GM18951 (cell line): ENCODE data around the gene CYP11A1.

ENCODE experiments used
- POLR2A ChIP-seq: IDR thresholded peaks from 4 replicates; pipeline ENCODE4 v1.6.1; 2011; ENCODE audit warnings: mild to moderate bottlenecking; ENCODE audit not compliant: insufficient read length, insufficient read depth; ENCODE audit errors: extremely low read depth
- in situ Hi-C: fragments of 300-500 bp; cut with MboI; formaldehyde crosslinking; loops from one replicate; pipeline ENCODE4 v1.12.0; 2022; ENCODE audit warnings: low sequenced_read_pairs, mixed read lengths, inconsistent platforms; ENCODE audit not compliant: unreplicated experiment

CYP11A1 gene

GRCh38 chr15:74406992-74407705, 39.7 kb upstream of the CYP11A1 start:
- in situ Hi-C loops = no loop called here
- TF ChIP-seq POLR2A = peak; percentile 35

DNA sequence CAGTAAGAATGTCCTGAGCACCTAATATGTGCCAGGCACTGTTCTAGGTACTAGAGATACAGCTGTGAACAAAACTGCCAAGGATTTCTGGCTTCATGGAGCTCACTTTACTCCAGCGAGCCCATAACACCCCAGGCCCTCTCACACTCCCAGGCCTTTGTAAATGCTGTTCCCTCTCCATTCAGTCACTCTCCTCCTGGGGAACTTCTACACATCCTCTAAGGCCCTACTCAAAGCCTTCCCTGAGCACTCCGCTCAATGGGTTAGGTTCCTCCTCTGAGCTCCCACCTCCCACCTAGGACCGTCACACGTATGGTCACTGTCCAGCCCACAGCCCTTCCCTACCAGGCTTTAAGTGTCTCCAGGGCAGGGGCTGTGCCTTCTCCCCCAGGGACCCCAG, 39.1 kb upstream of the CYP11A1 start:
- in situ Hi-C loops = no loop called here
- no peak for TF ChIP-seq POLR2A

DNA sequence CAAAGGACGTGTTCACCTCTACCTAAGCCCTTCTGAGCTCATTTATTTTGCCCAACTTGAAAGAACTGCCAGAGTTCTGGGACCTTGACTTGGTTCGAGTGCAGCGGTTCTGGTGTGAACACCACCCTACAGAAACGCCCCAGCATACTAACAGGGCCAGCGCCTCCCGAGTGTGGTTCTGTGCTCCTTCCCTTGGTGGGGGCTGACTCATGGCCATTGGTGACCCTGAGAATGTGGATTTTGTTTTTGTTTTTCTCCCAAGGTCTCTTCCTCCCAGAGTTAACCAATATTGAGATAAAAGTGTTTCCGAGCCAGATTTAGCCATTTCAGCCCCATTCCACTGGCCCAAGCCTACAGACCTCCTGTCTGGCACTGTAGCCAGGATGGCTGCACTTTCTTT, 38.4 kb upstream of the CYP11A1 start:
- in situ Hi-C loops = no loop called here
- TF ChIP-seq POLR2A = no peak

GRCh38 chr15:74403991-74404563, 36.6 kb upstream of the CYP11A1 start:
- in situ Hi-C loops = no loop called here
- TF ChIP-seq POLR2A = no peak

- TF ChIP-seq POLR2A = no peak
- in situ Hi-C loops = no loop called here
Observed at GRCh38 chr15:74403588-74403919, 36.1 kb upstream of the CYP11A1 start.

DNA sequence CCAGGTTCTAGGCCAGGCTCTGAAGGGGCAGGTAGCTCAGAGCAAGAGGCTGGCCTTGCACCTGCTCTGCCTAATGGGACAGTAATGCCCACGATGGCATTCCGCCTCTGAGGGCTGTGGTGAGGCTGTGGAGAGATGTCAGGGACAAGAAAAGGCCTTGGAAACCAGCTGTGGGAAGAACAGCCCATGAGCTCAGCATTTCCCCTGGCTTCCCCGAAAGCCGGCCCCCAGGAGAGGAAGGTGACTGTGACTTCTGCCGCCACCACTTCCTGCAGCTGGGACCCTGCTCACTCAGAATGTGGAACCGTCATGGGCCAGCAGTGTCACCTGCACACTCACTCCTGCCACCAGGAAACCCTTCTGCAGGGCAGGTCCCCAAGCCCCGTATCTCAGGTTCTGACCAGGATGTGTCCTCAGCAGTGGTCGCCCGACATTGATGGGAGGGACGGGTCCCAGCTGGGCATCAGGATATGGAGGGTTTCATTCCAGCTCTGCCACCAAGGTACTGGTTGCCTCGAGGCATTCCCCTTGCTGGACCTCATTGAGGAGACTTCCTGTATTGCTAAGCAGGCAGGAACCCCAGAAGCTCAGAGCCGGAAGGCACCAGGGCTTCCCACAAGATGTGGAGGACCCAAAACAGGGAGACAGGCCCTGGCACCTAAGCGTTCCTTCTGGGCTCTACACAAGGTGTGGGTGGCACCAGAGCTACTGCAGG, 35.6 kb upstream of the CYP11A1 start:
- TF ChIP-seq POLR2A = peak; percentile 52
- in situ Hi-C loops = no loop called here

DNA sequence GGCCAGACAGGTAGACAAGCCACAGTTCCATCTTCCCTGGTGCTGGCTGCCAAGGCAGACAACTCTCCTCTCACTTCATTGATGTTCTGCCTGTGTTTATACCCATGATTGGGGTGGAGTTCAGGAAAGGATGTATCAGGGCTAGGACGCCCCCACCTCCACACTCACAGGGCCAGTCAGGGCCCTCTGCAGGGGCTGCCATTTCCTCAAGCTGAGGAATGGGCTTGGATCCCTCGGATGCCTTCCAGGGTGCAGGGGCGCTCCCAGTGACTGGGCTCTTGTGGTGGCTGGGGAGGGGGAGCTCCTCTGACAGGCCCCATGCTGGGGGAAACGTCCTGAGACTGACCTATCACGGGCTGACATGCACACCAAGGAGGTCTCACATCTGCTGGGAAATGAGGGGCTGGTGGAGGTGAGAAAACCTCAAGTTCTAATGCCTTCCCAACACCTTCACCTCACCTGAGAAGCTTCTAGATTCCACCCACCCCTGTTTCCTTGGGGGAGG, 34.9 kb upstream of the CYP11A1 start:
- TF ChIP-seq POLR2A = no peak
- in situ Hi-C loops = no loop called here

- peak; percentile 54 for TF ChIP-seq POLR2A
- in situ Hi-C loops = no loop called here
Observed at GRCh38 chr15:74400915-74401757, 33.7 kb upstream of the CYP11A1 start.

- in situ Hi-C loops = no loop called here
- TF ChIP-seq POLR2A = no peak
Observed at GRCh38 chr15:74400313-74400860, 32.9 kb upstream of the CYP11A1 start.

GRCh38 chr15:74399511-74400312, 32.3 kb upstream of the CYP11A1 start:
- in situ Hi-C loops = no loop called here

GRCh38 chr15:74399100-74399499, 31.7 kb upstream of the CYP11A1 start:
- no peak for TF ChIP-seq POLR2A
- in situ Hi-C loops = no loop called here

More at GRCh38 chr15:74399511-74400312, 32.3 kb upstream of the CYP11A1 start:
- peak; percentile 50 for TF ChIP-seq POLR2A

DNA sequence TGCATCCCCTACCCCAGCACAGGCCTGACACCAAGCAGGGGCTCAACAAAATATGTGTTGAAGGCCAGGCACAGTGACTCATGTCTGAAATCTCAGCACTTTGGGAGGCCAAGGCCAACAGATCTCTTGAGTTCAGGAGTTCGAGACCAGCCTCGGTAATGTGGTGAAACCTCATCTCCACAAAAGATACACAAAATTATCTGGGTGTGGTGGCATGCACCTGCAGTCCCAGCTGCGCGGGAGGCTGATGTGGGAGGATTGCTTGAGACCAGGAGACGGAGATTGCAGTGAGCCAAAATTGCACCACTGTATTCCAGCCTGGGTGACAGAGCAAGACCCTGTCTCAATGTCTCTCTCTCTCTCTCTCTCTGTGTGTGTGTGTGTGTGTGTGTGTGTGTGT, 30.7 kb upstream of the CYP11A1 start:
- in situ Hi-C loops = no loop called here
- TF ChIP-seq POLR2A = no peak
